K562 (cell line): ENCODE results near the gene RNMT.

Experiments
- CTCF ChIP-seq, 3 experiments: IDR thresholded peaks in 2 of 3; conservative IDR thresholded peaks in 1 of 3; 2 replicates each; pipeline ENCODE4 v1.5.1; 2011 to 2012; ENCODE audit warnings: low read length in 3 of 3, mild to moderate bottlenecking in 3 of 3, control low read depth in 2 of 3, improper control_type of control experiment in 1 of 3, inconsistent platforms in 1 of 3, low read depth in 1 of 3, mixed read lengths in 1 of 3, moderate library complexity in 1 of 3; ENCODE audit not compliant: insufficient read depth in 2 of 3
- HOXB6 ChIP-seq: fragments of 250-450 bp; sonication (Bioruptor Pico); IDR thresholded peaks from 2 replicates; pipeline ENCODE4 v1.5.1; 2022; ENCODE audit warnings: mild to moderate bottlenecking, borderline replicate concordance
- TEAD1 ChIP-seq, 2 experiments: fragments of 450-650 bp in 1 of 2; sonication (generic) in 1 of 2; formaldehyde crosslinking; IDR thresholded peaks; 2 replicates each; pipeline versions ENCODE4 v1.4.0 to v1.8.0; 2020 to 2022; ENCODE audit warnings: mild to moderate bottlenecking in 2 of 2, missing genetic modification reagents in 1 of 2
- ZNF282 ChIP-seq: sonication (generic); formaldehyde crosslinking; IDR thresholded peaks from 2 replicates; pipeline ENCODE4 v1.8.1; 2023; ENCODE audit warnings: missing genetic modification reagents
- TF ChIP-seq, protein P1 (sequence below): fragments of 250-450 bp; sonication (Bioruptor Pico); IDR thresholded peaks from 2 replicates; pipeline ENCODE4 v1.4.0; 2020

DNA sequence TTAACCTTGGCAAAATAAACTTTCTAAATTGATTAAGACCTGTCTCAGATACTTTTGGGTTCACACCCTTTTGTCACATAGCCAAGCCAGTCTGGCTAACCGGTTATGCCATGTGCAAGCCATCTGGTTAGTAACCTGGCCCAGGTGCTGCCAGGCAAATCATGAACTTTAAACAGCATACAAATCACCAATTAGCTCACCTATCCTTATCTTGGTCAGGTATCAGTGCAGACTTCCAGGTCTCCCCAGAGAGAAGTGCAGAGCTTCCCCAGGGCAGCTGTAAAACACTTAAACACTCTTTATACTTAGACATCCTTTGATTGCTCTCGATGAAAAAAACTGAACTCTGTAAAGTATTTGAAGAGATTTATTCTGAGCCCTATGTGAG is 82.6 kb downstream of the RNMT start:
- TF ChIP-seq TEAD1 (CRISPR knock-in tag; IDR thresholded peaks at IDR 0.05) = no peak
- no peak for TF ChIP-seq ZNF282
- TF ChIP-seq, protein P1, sequence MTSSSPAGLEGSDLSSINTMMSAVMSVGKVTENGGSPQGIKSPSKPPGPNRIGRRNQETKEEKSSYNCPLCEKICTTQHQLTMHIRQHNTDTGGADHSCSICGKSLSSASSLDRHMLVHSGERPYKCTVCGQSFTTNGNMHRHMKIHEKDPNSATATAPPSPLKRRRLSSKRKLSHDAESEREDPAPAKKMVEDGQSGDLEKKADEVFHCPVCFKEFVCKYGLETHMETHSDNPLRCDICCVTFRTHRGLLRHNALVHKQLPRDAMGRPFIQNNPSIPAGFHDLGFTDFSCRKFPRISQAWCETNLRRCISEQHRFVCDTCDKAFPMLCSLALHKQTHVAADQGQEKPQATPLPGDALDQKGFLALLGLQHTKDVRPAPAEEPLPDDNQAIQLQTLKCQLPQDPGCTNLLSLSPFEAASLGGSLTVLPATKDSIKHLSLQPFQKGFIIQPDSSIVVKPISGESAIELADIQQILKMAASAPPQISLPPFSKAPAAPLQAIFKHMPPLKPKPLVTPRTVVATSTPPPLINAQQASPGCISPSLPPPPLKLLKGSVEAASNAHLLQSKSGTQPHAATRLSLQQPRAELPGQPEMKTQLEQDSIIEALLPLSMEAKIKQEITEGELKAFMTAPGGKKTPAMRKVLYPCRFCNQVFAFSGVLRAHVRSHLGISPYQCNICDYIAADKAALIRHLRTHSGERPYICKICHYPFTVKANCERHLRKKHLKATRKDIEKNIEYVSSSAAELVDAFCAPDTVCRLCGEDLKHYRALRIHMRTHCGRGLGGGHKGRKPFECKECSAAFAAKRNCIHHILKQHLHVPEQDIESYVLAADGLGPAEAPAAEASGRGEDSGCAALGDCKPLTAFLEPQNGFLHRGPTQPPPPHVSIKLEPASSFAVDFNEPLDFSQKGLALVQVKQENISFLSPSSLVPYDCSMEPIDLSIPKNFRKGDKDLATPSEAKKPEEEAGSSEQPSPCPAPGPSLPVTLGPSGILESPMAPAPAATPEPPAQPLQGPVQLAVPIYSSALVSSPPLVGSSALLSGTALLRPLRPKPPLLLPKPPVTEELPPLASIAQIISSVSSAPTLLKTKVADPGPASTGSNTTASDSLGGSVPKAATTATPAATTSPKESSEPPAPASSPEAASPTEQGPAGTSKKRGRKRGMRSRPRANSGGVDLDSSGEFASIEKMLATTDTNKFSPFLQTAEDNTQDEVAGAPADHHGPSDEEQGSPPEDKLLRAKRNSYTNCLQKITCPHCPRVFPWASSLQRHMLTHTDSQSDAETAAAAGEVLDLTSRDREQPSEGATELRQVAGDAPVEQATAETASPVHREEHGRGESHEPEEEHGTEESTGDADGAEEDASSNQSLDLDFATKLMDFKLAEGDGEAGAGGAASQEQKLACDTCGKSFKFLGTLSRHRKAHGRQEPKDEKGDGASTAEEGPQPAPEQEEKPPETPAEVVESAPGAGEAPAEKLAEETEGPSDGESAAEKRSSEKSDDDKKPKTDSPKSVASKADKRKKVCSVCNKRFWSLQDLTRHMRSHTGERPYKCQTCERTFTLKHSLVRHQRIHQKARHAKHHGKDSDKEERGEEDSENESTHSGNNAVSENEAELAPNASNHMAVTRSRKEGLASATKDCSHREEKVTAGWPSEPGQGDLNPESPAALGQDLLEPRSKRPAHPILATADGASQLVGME (CRISPR knock-in tag) = no peak
- no peak for TF ChIP-seq CTCF (IDR thresholded peaks at IDR 0.05 in 2 of 3, conservative IDR thresholded peaks at IDR 0.05 in 1 of 3; ENCODE audit: insufficient read depth in 2 of 3, low read depth in 1 of 3, low read length in 3 of 3)
- TF ChIP-seq HOXB6 = no peak
